NB4 (cell line): ENCODE data around the gene VILL.

Experiments used
- POLR2A ChIP-seq: IDR thresholded peaks from 2 replicates; pipeline ENCODE4 v1.6.1; 2011; ENCODE audit warnings: mild to moderate bottlenecking; ENCODE audit not compliant: insufficient read length; ENCODE audit errors: extremely low read depth
- TF ChIP-seq, protein P1 (sequence below): IDR thresholded peaks from one replicate; pipeline ENCODE4 v1.5.1; 2012; ENCODE audit warnings: low read depth, low read length
- TF ChIP-seq, protein P2 (sequence below): IDR thresholded peaks from 2 replicates; pipeline ENCODE4 v1.6.1; 2011; ENCODE audit warnings: low read depth, low read length

DNA sequence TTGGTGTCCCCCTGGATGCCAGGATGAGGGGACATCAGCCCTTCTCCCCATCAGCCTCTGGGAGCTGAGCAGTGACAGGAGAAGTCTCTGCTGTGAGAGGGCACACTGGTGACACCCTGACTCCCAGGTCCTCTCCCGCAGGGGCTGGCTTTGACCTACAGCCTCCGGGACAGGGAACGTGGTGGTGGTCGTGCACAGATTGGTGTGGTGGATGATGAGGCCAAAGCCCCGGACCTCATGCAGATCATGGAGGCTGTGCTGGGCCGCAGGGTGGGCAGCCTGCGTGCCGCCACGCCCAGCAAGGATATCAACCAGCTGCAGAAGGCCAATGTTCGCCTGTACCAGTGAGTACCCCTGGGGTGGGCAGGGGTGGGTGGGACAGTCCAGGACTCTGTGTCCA, 6.8 kb downstream of the VILL start:
- no peak for TF ChIP-seq POLR2A
- TF ChIP-seq, protein P1, sequence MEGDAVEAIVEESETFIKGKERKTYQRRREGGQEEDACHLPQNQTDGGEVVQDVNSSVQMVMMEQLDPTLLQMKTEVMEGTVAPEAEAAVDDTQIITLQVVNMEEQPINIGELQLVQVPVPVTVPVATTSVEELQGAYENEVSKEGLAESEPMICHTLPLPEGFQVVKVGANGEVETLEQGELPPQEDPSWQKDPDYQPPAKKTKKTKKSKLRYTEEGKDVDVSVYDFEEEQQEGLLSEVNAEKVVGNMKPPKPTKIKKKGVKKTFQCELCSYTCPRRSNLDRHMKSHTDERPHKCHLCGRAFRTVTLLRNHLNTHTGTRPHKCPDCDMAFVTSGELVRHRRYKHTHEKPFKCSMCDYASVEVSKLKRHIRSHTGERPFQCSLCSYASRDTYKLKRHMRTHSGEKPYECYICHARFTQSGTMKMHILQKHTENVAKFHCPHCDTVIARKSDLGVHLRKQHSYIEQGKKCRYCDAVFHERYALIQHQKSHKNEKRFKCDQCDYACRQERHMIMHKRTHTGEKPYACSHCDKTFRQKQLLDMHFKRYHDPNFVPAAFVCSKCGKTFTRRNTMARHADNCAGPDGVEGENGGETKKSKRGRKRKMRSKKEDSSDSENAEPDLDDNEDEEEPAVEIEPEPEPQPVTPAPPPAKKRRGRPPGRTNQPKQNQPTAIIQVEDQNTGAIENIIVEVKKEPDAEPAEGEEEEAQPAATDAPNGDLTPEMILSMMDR: no peak
- TF ChIP-seq, protein P2, sequence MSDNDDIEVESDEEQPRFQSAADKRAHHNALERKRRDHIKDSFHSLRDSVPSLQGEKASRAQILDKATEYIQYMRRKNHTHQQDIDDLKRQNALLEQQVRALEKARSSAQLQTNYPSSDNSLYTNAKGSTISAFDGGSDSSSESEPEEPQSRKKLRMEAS: no peak
